Thymus (tissue), 14 donors: ENCODE data around the gene TRPT1. TPM values are rescaled to one million over a fixed set of nuclear protein-coding genes. Genes with fewer than 3 reads are reported as not detected.

ENCODE experiments used
- DNase-seq, 9 donors: peaks; one replicate each; pipeline ENCODE4 v3.0.0-alpha.2; 2013; ENCODE audit warnings: low spot score in 9 of 9, low read depth in 6 of 9, missing footprints in 1 of 9
- H3K27ac ChIP-seq, 2 donors: one replicate each; pipeline ENCODE4 v1.5.1; 2013; ENCODE audit warnings: control low read depth in 1 of 2, low read depth in 1 of 2, low read length in 1 of 2, mild to moderate bottlenecking in 1 of 2, moderate library complexity in 1 of 2
- H3K27me3 ChIP-seq, 2 donors: one replicate each; pipeline ENCODE4 v1.5.1; 2013; ENCODE audit warnings: low read length in 1 of 2; ENCODE audit not compliant: control insufficient read depth in 2 of 2, insufficient read depth in 1 of 2
- H3K36me3 ChIP-seq, 2 donors: one replicate each; pipeline ENCODE4 v1.5.1; 2013; ENCODE audit warnings: low read length in 1 of 2, mild to moderate bottlenecking in 1 of 2, moderate library complexity in 1 of 2; ENCODE audit not compliant: control insufficient read depth in 2 of 2, insufficient read depth in 2 of 2
- H3K4me1 ChIP-seq, 2 donors: one replicate each; pipeline ENCODE4 v1.5.1; 2013; ENCODE audit warnings: low read length in 2 of 2; ENCODE audit not compliant: control insufficient read depth in 2 of 2, insufficient read depth in 2 of 2
- H3K4me3 ChIP-seq, 2 donors: one replicate each; pipeline ENCODE4 v1.5.1; 2013; ENCODE audit warnings: low read length in 2 of 2, control low read depth in 1 of 2, mild to moderate bottlenecking in 1 of 2
- H3K9me3 ChIP-seq, 2 donors: one replicate each; pipeline ENCODE4 v1.5.1; 2013; ENCODE audit warnings: low read length in 1 of 2, mild to moderate bottlenecking in 1 of 2; ENCODE audit not compliant: control insufficient read depth in 2 of 2, insufficient read depth in 1 of 2
- WGBS: extraction: QIAGEN DNeasy Blood & Tissue Kit; methylation state at CpG from one replicate; pipeline ENCODE4 v1.1.7; 2013; 5-methylcytosine and 5-hydroxymethylcytosine counted together
- long read RNA-seq, 10 donors: transcript quantifications; one replicate each; lab custom pipeline, GENCODE V29; 2026
- polyA plus RNA-seq: library from polyadenylated mRNA; stranded (reverse); fragments of 200-250 nt; gene quantifications from one replicate; pipeline ENCODE4 v1.2.3, GENCODE V29; 2013
- total RNA-seq: library from RNA; stranded (reverse); fragments of 120-200 nt; gene quantifications from one replicate; pipeline ENCODE4 v1.2.4, GENCODE V29; 2013
- donor health status: healthy.

The TRPT1 gene
- total RNA-seq (45.1 TPM), polyA plus RNA-seq (66.7 TPM)
- long read RNA-seq, donor 1, partial matches to known transcripts, result 0 of 3 reads
- long read RNA-seq, donor 1, other reads (novel, unspliced or antisense), result 0 of 3 reads
- long read RNA-seq, donor 2, result 0 reads
- long read RNA-seq, donor 3, transcript TRPT1-203 (7 exons, 865 nt), result major isoform, 11 of 22 reads
- long read RNA-seq, donor 3, transcript TRPT1-201 (8 exons, 962 nt), result minor isoform, 7 of 22 reads
- long read RNA-seq, donor 3, partial matches to known transcripts, result 0 of 22 reads
- long read RNA-seq, donor 3, other reads (novel, unspliced or antisense), result 0 of 22 reads
- long read RNA-seq, donor 4, transcript TRPT1-201 (8 exons, 962 nt), result major isoform, 5 of 7 reads
- long read RNA-seq, donor 4, partial matches to known transcripts, result 0 of 7 reads
- long read RNA-seq, donor 4, other reads (novel, unspliced or antisense), result 0 of 7 reads
- long read RNA-seq, donor 5, transcript TRPT1-203 (7 exons, 865 nt), result minor isoform, 9 of 29 reads
- long read RNA-seq, donor 5, transcript TRPT1-201 (8 exons, 962 nt), result major isoform, 14 of 29 reads
- long read RNA-seq, donor 5, partial matches to known transcripts, result 0 of 29 reads
- long read RNA-seq, donor 5, other reads (novel, unspliced or antisense), result 0 of 29 reads
- long read RNA-seq, donor 6, transcript TRPT1-201 (8 exons, 962 nt), result major isoform, 5 of 9 reads
- long read RNA-seq, donor 6, partial matches to known transcripts, result 0 of 9 reads
- long read RNA-seq, donor 6, other reads (novel, unspliced or antisense), result 0 of 9 reads
- long read RNA-seq, donor 7, transcript TRPT1-203 (7 exons, 865 nt), result major isoform, 5 of 74 reads
- long read RNA-seq, donor 7, partial matches to known transcripts, result 51 of 74 reads
- long read RNA-seq, donor 7, other reads (novel, unspliced or antisense), result 13 of 74 reads
- long read RNA-seq, donor 8, partial matches to known transcripts, result 18 of 50 reads
- long read RNA-seq, donor 8, other reads (novel, unspliced or antisense), result 28 of 50 reads
- long read RNA-seq, donor 9, partial matches to known transcripts, result 73 of 90 reads
- long read RNA-seq, donor 9, other reads (novel, unspliced or antisense), result 12 of 90 reads
- long read RNA-seq, donor 10, partial matches to known transcripts, result 0 of 7 reads
- long read RNA-seq, donor 10, other reads (novel, unspliced or antisense), result 0 of 7 reads

DNA sequence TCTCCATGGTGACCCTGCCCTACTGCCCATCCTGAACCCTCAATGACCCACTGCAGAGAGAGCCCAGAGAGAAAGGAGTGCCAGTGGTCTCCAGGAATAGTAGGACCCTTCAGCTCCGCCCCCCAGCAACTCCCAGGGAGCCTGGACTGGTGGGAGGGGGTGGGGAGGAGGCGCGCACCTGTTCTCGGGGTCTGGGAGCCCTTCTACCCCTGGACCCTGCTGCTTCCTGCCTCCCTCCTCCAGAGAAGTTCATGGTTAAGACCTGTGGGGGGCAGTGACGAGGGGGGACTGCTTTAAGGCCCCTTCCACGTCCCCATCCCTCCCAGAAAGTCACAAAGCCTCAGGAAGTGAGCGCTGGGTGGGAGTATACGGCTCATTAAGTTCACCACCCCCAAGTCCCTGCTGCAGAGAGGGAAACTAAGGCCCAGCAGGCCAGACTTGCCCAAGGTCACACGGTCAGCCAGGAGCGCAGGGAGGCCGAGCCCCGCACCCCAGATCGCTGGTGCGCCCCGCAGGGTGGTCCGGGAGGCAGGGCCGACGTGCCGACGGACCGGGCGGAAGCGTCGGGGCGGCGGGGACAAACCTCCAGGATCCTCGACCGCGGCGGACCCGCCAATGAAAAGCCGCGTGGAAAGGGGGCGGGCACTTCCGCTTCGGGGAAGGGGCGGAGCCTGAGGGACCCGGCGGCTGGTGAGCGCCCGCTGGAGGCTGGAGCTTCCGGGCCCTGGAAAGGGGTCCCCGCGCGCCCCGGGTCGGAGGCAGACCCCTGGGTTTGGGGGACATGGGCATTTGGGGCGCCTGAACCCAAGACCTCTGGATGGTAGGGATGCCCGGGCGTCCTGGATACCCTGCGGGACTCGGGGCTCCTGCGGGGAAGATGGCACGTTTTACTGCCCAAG is at the start of gene TRPT1, which contains the start of gene NUDT22:
TRPT1 (minus strand) TSS at position 579 of the 899 bp plus-strand sequence; CDS start at position 253, 326 bp downstream.
NUDT22 (plus strand) TSS at position 667 of the 899 bp plus-strand sequence. CDS start 379 bp downstream, outside the sequence.
- H3K4me1 ChIP-seq, result peaks cover 25 to 45% of the 10 kb centered on the region in 2 donors
- H3K36me3 ChIP-seq, result peaks cover 27 to 29% of the 10 kb centered on the region in 2 donors
- WGBS, result under 1% methylated on average over 54 of the region's 54 CpGs
- DNase-seq, result peak in 7 of 9 donors; percentile 83 to 96 (median 91)
- H3K27me3 ChIP-seq, result peaks cover 0 to 5% of the 10 kb centered on the region in 2 donors
- peak within 1 kb of the TSS; percentile 83 to 89 for H3K27ac ChIP-seq
- peaks cover 0 to 11% of the 10 kb centered on the region in 2 donors for H3K9me3 ChIP-seq
- peak within 1 kb of the TSS; percentile 69 to 89 for H3K4me3 ChIP-seq

DNA sequence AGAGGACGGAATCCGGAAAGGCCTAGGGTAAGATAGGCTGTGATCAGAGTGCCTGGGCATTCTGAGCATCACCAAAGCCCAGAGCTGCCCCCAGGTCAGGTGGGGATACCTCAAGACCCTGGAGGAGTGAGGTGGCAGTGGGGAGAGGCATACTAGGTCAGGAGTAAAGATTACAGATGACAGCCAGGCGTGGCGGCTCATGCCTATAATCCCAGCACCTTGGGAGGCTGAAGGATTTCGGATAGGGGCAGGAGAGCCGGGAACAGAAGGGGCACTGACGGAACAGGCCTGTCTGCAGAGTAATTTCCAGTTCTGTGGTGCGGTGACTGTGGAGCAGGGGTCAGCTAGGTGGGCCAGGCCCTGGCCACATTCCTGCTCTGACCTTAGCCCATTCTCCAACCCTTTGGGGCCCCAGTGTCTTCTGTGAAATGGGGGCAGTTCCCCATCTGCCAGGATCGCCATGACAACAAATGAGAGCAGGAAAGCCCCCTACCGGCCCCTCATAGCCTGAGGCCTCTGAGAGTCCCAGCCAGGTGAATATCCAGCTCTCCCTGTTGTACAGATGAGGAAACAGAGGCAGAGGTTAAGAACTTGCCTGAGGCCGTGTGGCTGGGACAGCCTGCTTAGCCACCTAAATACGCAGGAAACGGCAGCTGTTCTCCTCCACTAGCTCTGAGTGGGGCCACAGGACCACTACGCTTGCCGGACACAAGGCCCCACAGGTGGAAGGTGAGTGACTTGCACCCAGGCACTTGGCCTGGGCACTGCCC is 49.2 kb upstream of the TRPT1 start:
- Histone ChIP-seq H3K27me3 (no peaks in the 10 kb centered on the region), H3K27ac (no peak overlapping the region), H3K4me3 (no peak overlapping the region), H3K9me3 (peaks cover 0 to 3% of the 10 kb centered on the region in 2 donors), H3K36me3 (peaks cover 22 to 28% of the 10 kb centered on the region in 2 donors), H3K4me1 (peaks cover 0 to 14% of the 10 kb centered on the region in 2 donors)
- DNase-seq, result no peak
- WGBS, result 98% methylated on average over 15 of the region's 15 CpGs

DNA sequence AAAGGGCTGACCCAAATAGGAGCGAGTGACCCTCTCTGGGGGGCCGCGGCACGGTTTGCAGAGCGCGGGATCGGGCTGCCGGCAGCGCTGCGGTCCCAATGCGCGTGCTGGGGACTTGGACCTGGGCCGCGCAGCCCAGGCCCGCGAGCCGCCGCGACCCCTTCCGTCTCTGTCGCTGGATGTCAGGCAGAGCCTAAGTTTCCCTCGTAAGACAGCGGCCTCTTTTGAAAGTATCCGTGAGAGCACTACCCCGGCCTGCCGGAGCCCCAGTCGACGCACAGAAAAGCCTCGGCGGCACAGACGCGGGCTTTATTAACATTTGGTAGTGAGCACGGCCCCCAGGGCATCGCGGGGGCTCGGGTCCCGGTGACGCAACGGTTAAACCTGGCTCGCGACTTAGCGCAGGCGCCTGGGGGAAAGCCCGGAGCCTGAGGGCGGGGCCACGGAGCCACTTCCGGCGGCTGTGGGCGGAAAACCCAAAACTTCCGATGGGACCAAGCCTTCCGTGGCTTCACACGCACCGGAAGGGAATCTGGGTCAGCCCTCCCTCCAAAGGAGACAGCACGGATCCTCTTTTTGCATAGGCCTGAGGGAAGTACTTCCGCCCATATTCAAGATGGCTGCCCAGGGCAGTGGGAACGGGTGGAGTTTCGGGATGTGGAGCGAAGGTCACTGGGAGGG is 43.7 kb upstream of the TRPT1 start:
- WGBS, result under 1% methylated on average over 58 of the region's 58 CpGs
- Histone ChIP-seq H3K4me3 (peak overlapping the region; percentile 78 to 83), H3K27me3 (no peaks in the 10 kb centered on the region), H3K27ac (peak overlapping the region; percentile 95 to 98), H3K4me1 (peaks cover 9 to 32% of the 10 kb centered on the region in 2 donors), H3K36me3 (peaks cover 5 to 9% of the 10 kb centered on the region in 2 donors), H3K9me3 (peaks cover 0 to 5% of the 10 kb centered on the region in 2 donors)
- DNase-seq, result peak; percentile 97 to 99 (median 98)

DNA sequence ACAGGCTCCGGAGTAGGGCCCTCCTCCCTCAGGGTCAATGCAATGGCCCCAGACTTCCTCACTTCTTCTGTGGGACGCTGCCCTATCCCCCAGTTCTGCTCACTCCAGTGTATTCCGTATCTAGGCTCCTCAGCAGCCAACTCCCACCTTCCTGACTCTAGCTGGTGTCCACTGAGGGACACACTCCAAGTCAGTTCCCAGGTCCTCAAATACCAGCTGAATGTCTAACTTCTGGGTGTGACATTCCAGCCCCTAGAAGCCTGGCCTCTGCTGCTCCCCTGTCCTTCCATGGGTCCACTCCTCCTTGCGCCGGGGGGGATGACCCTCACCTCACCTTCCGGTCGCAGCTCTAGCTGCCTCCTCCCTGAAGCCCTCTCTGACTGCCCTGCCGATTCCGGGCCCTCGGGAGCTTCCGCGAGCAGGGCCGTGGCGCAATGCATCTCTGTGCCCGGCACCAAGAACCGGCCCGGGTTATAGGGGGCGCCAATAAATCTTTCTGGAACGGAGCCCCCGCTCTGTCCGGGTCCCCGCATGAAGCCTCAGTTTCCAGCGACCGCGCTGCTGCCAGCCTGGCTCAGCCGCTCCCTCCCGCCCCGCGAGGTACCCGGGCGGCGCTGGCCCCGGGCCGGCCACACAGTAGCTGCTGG is 43.0 kb upstream of the TRPT1 start:
- WGBS, result 5% methylated on average over 34 of the region's 34 CpGs
- H3K4me1 ChIP-seq, result peaks cover 9 to 32% of the 10 kb centered on the region in 2 donors
- H3K36me3 ChIP-seq, result peaks cover 5 to 9% of the 10 kb centered on the region in 2 donors
- H3K4me3 ChIP-seq, result peak overlapping the region; percentile 78 to 83
- H3K27ac ChIP-seq, result peak overlapping the region; percentile 95 to 98
- peak in 2 of 9 donors; percentile 35 to 43 for DNase-seq
- no peaks in the 10 kb centered on the region for H3K27me3 ChIP-seq
- peaks cover 0 to 5% of the 10 kb centered on the region in 2 donors for H3K9me3 ChIP-seq

GRCh38 chr11:64268025-64268892 is 42.3 kb upstream of the TRPT1 start:
- no peak for DNase-seq
- peaks cover 9 to 32% of the 10 kb centered on the region in 2 donors for H3K4me1 ChIP-seq
- 70% methylated on average over 23 of the region's 23 CpGs for WGBS

DNA sequence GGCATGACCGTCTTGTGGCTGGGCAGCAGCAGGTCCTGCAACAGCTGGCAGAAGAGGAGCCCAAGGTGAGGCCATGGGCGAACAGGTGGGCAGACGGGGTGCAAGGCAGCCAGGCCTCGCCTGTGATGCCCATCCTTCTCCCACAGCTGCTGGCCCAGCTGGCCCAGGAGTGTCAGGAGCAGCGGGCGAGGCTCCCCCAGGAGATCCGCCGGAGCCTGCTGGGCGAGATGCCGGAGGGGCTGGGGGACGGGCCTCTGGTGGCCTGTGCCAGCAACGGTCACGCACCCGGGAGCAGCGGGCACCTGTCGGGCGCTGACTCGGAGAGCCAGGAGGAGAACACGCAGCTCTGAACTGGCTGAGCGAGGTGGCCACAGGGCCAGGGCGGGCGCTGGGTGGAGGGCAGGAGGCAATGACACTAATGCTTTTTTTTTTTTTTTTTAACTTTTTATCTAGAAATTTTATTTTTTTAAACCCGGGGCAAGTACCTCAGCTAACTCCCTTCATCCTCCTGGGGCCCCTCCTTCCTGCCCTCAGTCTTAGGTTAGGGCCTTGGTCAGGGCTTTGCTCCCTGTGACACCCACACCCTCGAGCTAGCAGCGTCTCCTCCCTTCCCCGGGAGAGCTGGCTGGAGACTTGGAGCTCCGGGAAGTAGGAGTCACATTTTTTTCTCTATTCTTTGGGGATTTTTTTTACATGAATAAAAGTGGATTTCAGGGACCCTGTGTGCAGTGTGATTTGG is 41.4 kb upstream of the TRPT1 start:
- Histone ChIP-seq H3K27me3 (no peaks in the 10 kb centered on the region), H3K4me1 (peaks cover 9 to 32% of the 10 kb centered on the region in 2 donors), H3K4me3 (no peak overlapping the region), H3K27ac (no peak overlapping the region), H3K9me3 (peaks cover 0 to 5% of the 10 kb centered on the region in 2 donors), H3K36me3 (peaks cover 13 to 17% of the 10 kb centered on the region in 2 donors)
- no peak for DNase-seq
- 92% methylated on average over 27 of the region's 27 CpGs for WGBS

More at GRCh38 chr11:64268025-64268892, 42.3 kb upstream of the TRPT1 start:
- Histone ChIP-seq H3K27me3 (no peaks in the 10 kb centered on the region), H3K9me3 (peaks cover 0 to 5% of the 10 kb centered on the region in 2 donors), H3K36me3 (peaks cover 5 to 9% of the 10 kb centered on the region in 2 donors), H3K27ac (peak overlapping the region; percentile 95 to 98), H3K4me3 (peak overlapping the region; percentile 78 to 83)
